Lung (tissue), 16 donors: ENCODE results near the gene GRIP2. TPM values are rescaled to one million over a fixed set of nuclear protein-coding genes. Genes with fewer than 3 reads are reported as not detected.

Experiments
- ATAC-seq: fragments of 200-7000 bp; cut with Tn5 transposase; one replicate; pipeline ENCODE4 v1.9.1; 2020; ENCODE audit warnings: moderate number of reproducible peaks; ENCODE audit not compliant: insufficient read depth, low FRiP score
- DNase-seq, 3 donors: peaks; one replicate each; pipeline ENCODE4 v3.0.0-alpha.2; 2013 to 2017
- H3K27ac ChIP-seq, 2 donors: one replicate each; pipeline ENCODE4 v1.5.1; 2013; ENCODE audit warnings: mild to moderate bottlenecking in 2 of 2, moderate library complexity in 2 of 2, control low read depth in 1 of 2, inconsistent platforms in 1 of 2, low read depth in 1 of 2, low read length in 1 of 2
- H3K27me3 ChIP-seq, 3 donors: one replicate each; pipeline ENCODE4 v1.5.1; 2013; ENCODE audit warnings: low read length in 2 of 3; ENCODE audit not compliant: control insufficient read depth in 3 of 3, insufficient read depth in 3 of 3
- H3K36me3 ChIP-seq, 4 donors: one replicate each; pipeline ENCODE4 v1.5.1; 2013; ENCODE audit warnings: low read length in 4 of 4, mild to moderate bottlenecking in 1 of 4, moderate library complexity in 1 of 4; ENCODE audit not compliant: control insufficient read depth in 4 of 4, insufficient read depth in 4 of 4
- H3K4me1 ChIP-seq, 5 donors: one replicate each; pipeline ENCODE4 v1.5.1; 2013; ENCODE audit warnings: low read length in 5 of 5, mild to moderate bottlenecking in 2 of 5, moderate library complexity in 1 of 5; ENCODE audit not compliant: control insufficient read depth in 5 of 5, insufficient read depth in 5 of 5
- H3K4me3 ChIP-seq: one replicate; pipeline ENCODE4 v1.5.1; 2013; ENCODE audit warnings: mild to moderate bottlenecking, control low read depth, moderate library complexity
- H3K9ac ChIP-seq, 2 donors: one replicate each; pipeline ENCODE4 v1.5.1; 2013; ENCODE audit warnings: low read length in 2 of 2, control low read depth in 1 of 2; ENCODE audit not compliant: insufficient read depth in 1 of 2
- H3K9me3 ChIP-seq, 4 donors: one replicate each; pipeline ENCODE4 v1.5.1; 2013; ENCODE audit warnings: low read length in 3 of 4, mild to moderate bottlenecking in 1 of 4, moderate library complexity in 1 of 4; ENCODE audit not compliant: control insufficient read depth in 4 of 4, insufficient read depth in 3 of 4
- WGBS, 2 donors: extraction: QIAGEN DNeasy Blood & Tissue Kit; methylation state at CpG; one replicate each; pipeline ENCODE4 v1.1.7; 2013; 5-methylcytosine and 5-hydroxymethylcytosine counted together
- long read RNA-seq, 5 donors: transcript quantifications; one replicate each; lab custom pipeline, GENCODE V29; 2026
- polyA plus RNA-seq, 2 donors: library from polyadenylated mRNA; stranded (reverse); fragments of 200-250 nt; gene quantifications; one replicate each; pipeline ENCODE4 v1.2.1, GENCODE V29; 2013
- total RNA-seq, 2 donors: library from RNA; depleted of rRNA in 1 of 2; stranded (reverse); fragments of >200 nt in 1 of 2; gene quantifications; one replicate each; pipeline ENCODE4 v1.2.1, GENCODE V29; 2014 to 2021
- TF ChIP-seq, protein P1 (sequence below): IDR thresholded peaks from 2 replicates; pipeline ENCODE4 v1.5.1; 2012; ENCODE audit warnings: mild to moderate bottlenecking; ENCODE audit errors: control extremely low read depth, extremely low read depth
- donor health status: control.
- donor health status: control.
- donor health status: Bipolar disorder and iron deficiency.
- donor health status: healthy.
- donor health status: DM: yes; HTN: yes; CAD: no.

The GRIP2 gene
- total RNA-seq: 1 to 10 TPM; 1.1 to 1.2 TPM
- polyA plus RNA-seq: under 1 TPM; 0.05 to 0.20 TPM
- long read RNA-seq, donor 1: 0 reads
- long read RNA-seq, donor 2: 0 reads
- long read RNA-seq, donor 3: 0 reads
- long read RNA-seq, donor 4: 0 reads
- long read RNA-seq, donor 5, partial matches to known transcripts: 0 of 1 reads
- long read RNA-seq, donor 5, other reads (novel, unspliced or antisense): 0 of 1 reads

DNA sequence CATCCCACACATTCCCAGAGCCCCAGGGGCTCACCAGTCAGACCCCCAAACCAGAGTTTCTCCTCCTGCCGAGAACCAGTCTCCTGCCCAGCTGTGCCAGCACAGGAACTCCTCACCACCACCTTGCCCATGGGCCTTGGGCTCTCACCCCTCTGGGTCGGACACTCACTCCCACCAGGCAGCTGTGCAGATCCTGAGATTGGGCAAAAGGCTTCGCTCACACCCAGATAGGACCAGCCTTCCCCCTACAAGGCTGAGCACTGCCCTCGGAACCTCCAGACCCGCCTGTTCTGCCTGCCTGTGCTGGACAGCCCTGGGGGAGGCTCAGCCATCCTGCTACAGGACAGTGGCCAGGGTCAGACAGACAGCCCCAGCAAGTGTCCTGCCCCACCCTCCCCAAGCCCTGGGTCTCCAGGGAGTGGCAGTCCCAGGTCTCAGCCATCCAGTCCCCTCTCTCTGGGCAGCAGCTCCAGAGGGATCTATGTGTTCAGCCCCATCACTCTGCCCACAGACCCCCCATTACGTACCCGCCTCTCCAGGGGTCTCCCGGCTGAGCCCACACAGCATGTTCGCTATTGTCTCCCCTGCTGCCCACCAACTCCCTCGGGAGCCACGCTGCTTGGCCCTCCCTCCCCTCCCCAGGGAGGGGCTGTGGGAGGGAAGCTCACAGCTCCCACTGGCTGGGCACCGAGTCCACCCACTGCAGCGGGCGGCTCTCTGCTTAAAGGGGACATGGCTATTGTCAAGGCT is at the start of gene GRIP2:
Gene GRIP2 (minus strand): TSS at position 601 of the 750 bp plus-strand sequence. CDS start 34 bp downstream, at position 567.
- no peak for ATAC-seq

DNA sequence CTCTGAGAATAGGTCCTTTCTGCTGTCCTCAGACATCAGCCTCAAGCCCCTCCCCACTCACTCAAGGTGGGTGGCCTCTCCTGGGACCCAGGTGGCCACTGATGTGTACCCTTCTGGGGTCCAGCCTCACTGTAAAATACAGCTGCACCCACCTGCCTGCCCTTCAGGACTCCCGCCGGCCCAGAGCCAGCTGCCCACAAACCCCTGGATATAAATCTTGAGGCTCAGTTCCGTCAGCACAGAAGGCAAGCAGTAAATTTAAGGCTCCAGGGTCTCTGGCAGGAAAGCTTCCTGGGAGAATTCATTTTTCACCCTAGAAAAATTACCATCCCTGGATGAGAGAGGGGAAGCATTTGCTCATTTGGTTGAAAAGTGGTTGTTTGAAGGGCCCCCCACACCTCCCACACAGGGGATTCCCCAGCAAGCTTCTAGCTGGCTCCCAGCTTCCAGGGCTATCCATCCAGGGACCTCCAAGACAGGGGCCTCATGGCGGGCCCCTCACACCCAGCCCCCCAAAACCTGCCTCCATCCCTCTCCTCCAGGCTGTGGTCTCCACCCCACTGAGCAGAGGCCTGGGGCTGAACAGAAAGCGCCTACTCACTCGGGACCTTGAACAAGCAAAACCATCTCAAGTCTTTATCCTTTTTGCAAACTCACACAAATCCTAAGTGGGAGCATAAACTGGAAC is 48.4 kb upstream of the GRIP2 start:
- TF ChIP-seq, protein P1, sequence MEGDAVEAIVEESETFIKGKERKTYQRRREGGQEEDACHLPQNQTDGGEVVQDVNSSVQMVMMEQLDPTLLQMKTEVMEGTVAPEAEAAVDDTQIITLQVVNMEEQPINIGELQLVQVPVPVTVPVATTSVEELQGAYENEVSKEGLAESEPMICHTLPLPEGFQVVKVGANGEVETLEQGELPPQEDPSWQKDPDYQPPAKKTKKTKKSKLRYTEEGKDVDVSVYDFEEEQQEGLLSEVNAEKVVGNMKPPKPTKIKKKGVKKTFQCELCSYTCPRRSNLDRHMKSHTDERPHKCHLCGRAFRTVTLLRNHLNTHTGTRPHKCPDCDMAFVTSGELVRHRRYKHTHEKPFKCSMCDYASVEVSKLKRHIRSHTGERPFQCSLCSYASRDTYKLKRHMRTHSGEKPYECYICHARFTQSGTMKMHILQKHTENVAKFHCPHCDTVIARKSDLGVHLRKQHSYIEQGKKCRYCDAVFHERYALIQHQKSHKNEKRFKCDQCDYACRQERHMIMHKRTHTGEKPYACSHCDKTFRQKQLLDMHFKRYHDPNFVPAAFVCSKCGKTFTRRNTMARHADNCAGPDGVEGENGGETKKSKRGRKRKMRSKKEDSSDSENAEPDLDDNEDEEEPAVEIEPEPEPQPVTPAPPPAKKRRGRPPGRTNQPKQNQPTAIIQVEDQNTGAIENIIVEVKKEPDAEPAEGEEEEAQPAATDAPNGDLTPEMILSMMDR: no peak
- Histone ChIP-seq H3K9ac (no peak overlapping the region), H3K27ac (no peak overlapping the region), H3K36me3 (no peaks in the 10 kb centered on the region), H3K9me3 (no peaks in the 10 kb centered on the region), H3K4me3 (no peak overlapping the region), H3K4me1 (peaks cover 0 to 3% (median 0%) of the 10 kb centered on the region in 5 donors), H3K27me3 (peaks cover 0 to 7% (median 0%) of the 10 kb centered on the region in 3 donors)
- WGBS, 2 donors: 66 to 69% methylated on average over 6 of the region's 6 CpGs
- ATAC-seq (no peak), DNase-seq (no peak)

More for the DNA sequence above, at the start of gene GRIP2:
- Histone ChIP-seq H3K27me3 (no peaks in the 10 kb centered on the region), H3K36me3 (no peaks in the 10 kb centered on the region), H3K27ac (peak within 1 kb of the TSS in 1 of 2 donors; percentile 78), H3K9me3 (no peaks in the 10 kb centered on the region), H3K4me1 (peaks cover 0 to 11% (median 0%) of the 10 kb centered on the region in 5 donors), H3K4me3 (no peak within 1 kb of the TSS), H3K9ac (no peak within 1 kb of the TSS)
- WGBS, 2 donors: 61 to 69% methylated on average over 14 of the region's 14 CpGs
- TF ChIP-seq, protein P1: no peak
- peak in 2 of 3 donors; percentile 37 to 42 for DNase-seq

DNA sequence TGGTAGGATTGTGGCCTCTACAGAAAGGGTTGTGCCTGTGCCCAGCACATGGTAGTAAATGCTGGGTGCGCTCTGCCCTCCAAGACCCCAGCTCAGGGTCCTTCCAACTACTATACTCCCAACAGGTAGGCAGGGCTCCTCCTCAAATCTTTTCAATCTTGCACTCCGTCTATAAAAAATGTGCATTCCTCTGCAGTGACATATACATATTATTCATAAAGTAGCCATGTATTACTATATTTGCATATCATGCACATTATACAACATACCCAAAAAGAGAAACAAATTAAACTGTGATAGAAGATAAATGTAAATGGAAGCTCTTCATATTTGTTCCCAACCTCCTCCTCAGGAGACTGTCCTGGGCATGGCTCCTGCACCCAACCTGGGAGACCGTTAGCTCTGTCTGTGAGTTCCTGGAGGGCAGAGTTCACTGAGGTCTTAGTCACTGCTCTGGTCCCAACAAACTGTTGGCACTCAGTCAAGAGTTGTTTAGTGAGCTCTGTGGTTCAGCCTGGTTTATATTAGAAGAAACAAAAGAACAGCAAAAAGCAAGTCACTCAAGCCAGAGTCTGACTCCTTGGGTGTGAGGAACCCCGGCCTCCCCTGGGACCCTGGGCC is 47.7 kb upstream of the GRIP2 start:
- peaks cover 0 to 7% (median 0%) of the 10 kb centered on the region in 3 donors for H3K27me3 ChIP-seq
- no peaks in the 10 kb centered on the region for H3K9me3 ChIP-seq
- 60 to 80% methylated on average over 4 of the region's 4 CpGs for WGBS, 2 donors
- TF ChIP-seq, protein P1: no peak
- H3K36me3 ChIP-seq: no peaks in the 10 kb centered on the region
- H3K4me3 ChIP-seq: no peak overlapping the region
- no peak overlapping the region for H3K27ac ChIP-seq
- DNase-seq (no peak), ATAC-seq (no peak)
- no peak overlapping the region for H3K9ac ChIP-seq
- H3K4me1 ChIP-seq: peaks cover 0 to 5% (median 0%) of the 10 kb centered on the region in 5 donors
